ENCODE data around the gene FAM89A.
A peak's percentile ranks its signal among the peaks of the same experiment; 100 is the strongest.

The FAM89A gene

DNA sequence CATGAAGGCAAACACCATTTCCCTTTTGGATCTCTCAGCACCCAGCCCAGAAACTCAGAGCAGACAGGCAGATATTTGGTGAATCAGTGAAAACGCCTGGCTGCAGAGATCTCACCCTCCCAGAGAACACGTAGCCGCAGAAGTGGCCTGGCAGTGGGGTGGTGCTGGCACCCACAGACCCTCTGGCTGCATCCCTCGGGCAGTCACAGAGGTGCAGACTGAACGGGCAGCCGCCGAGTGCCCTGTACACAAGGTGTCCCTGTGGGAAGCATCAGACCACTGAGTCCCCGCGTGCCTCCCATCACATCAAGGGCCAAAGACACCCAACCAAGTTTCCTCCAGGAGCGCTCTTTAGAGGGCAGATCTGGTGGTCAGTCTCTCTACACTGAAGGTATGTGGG, 12.1 kb downstream of the FAM89A start:
- Histone ChIP-seq H2BK120ac (ENCODE audit: low read depth, low read length) (no peak overlapping the region), H3K18ac (ENCODE audit: low read length) (no peak overlapping the region), H3K4me3 (ENCODE audit: low read length in 2 of 2) (no peak overlapping the region), H3K27me3 (ENCODE audit: control insufficient read depth in 3 of 3, insufficient read depth in 3 of 3, low read depth in 1 of 3, low read length in 3 of 3) (no peaks in the 10 kb centered on the region), H3K79me1 (ENCODE audit: low read depth, low read length) (no peaks in the 10 kb centered on the region), H2BK5ac (ENCODE audit: low read length) (no peak overlapping the region), H2AK5ac (ENCODE audit: low read depth, low read length) (no peak overlapping the region), H4K91ac (ENCODE audit: low read depth, low read length, poor library complexity) (no peak overlapping the region), H3K9ac (ENCODE audit: low read depth, low read length, poor library complexity) (no peak overlapping the region), H3K14ac (ENCODE audit: low read length) (no peak overlapping the region), H3K4me1 (ENCODE audit: control insufficient read depth in 2 of 2, insufficient read depth in 1 of 2, low read depth in 1 of 2, low read length in 2 of 2) (peaks cover 0 to 2% of the 10 kb centered on the region in 2 donors), H2AFZ (ENCODE audit: low read length) (no peak overlapping the region), H2BK15ac (ENCODE audit: low read length) (no peak overlapping the region), H3K4me2 (ENCODE audit: insufficient read depth, low read length, poor library complexity, severe bottlenecking) (no peak overlapping the region), H2BK12ac (ENCODE audit: low read length) (no peak overlapping the region), H3K9me3 (replicated peaks in 1 of 2; ENCODE audit: control insufficient read depth in 2 of 2, insufficient read depth in 1 of 2, low read depth in 1 of 2, low read length in 2 of 2) (no peaks in the 10 kb centered on the region), H3K27ac (replicated peaks; ENCODE audit: low read length) (no peak overlapping the region), H3K23ac (ENCODE audit: low read depth, low read length, poor library complexity) (no peak overlapping the region), H3K4ac (ENCODE audit: low read length) (no peak overlapping the region), H3K36me3 (replicated peaks in 1 of 2; ENCODE audit: control insufficient read depth in 2 of 2, insufficient read depth in 2 of 2, low read length in 2 of 2) (no peaks in the 10 kb centered on the region), H4K8ac (ENCODE audit: low read depth, low read length) (no peak overlapping the region)
- WGBS, 2 donors (ENCODE audit: extremely low coverage in 2 of 2, insufficient read length in 2 of 2, insufficient replicate concordance in 1 of 2), result no CpG with 5 or more reads among the region's 10 CpGs
- DNase-seq (ENCODE audit: low spot score), result no peak

DNA sequence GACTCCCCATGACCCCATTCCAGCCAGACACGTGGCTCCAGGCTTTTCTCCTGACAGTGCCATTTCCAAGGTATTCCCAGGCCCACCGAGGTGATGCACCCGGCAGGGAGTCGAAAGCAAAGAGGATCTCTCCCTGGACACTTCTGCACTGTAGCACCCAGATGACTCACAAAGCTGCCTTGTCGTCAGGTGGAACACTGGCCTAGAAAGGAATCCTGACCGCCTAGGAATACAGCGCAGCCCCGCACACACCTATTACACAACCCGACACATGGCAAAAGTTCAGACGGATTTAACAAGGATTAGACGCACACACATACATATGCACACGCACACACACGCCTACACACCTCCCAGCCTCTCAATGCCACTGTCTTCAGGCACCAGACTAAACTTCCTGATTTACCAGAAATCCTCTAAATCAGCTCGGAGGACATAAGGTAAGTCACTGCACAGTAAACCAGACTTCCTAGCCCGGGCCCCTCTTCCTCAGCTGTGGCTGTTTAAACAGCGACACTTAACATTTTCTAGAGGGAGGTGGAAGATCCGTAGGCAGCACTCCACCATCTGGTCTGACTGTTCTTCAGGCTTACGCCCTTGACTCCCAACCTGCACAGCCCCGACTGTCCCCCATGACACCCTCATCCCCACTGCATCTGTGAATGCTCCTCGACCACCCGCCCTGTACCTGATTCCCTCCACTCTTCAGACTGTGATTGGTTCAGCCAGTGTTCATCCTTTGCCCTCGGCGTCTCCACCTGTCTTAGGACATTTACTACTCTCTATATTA, 12.7 kb downstream of the FAM89A start:
- no peak overlapping the region for H3K27ac ChIP-seq (replicated peaks; ENCODE audit: low read length)
- no peaks in the 10 kb centered on the region for H3K27me3 ChIP-seq (ENCODE audit: control insufficient read depth in 3 of 3, insufficient read depth in 3 of 3, low read depth in 1 of 3, low read length in 3 of 3)
- no peak overlapping the region for H3K4me3 ChIP-seq (ENCODE audit: low read length in 2 of 2)
- no peak overlapping the region for H2AFZ ChIP-seq (ENCODE audit: low read length)
- no peak for DNase-seq (ENCODE audit: low spot score)
- H3K9ac ChIP-seq (ENCODE audit: low read depth, low read length, poor library complexity), result peak overlapping the region; percentile 30
- H2BK5ac ChIP-seq (ENCODE audit: low read length), result no peak overlapping the region
- H3K9me3 ChIP-seq (replicated peaks in 1 of 2; ENCODE audit: control insufficient read depth in 2 of 2, insufficient read depth in 1 of 2, low read depth in 1 of 2, low read length in 2 of 2), result no peaks in the 10 kb centered on the region
- H3K4me2 ChIP-seq (ENCODE audit: insufficient read depth, low read length, poor library complexity, severe bottlenecking), result no peak overlapping the region
- H3K36me3 ChIP-seq (replicated peaks in 1 of 2; ENCODE audit: control insufficient read depth in 2 of 2, insufficient read depth in 2 of 2, low read length in 2 of 2), result no peaks in the 10 kb centered on the region
- no peak overlapping the region for H2BK12ac ChIP-seq (ENCODE audit: low read length)
- no peak overlapping the region for H3K18ac ChIP-seq (ENCODE audit: low read length)
- no peak overlapping the region for H3K23ac ChIP-seq (ENCODE audit: low read depth, low read length, poor library complexity)
- peaks cover 0 to 2% of the 10 kb centered on the region in 2 donors for H3K4me1 ChIP-seq (ENCODE audit: control insufficient read depth in 2 of 2, insufficient read depth in 1 of 2, low read depth in 1 of 2, low read length in 2 of 2)
- H4K8ac ChIP-seq (ENCODE audit: low read depth, low read length), result no peak overlapping the region
- no peak overlapping the region for H2BK15ac ChIP-seq (ENCODE audit: low read length)
- no peak overlapping the region for H2BK120ac ChIP-seq (ENCODE audit: low read depth, low read length)
- H3K14ac ChIP-seq (ENCODE audit: low read length), result no peak overlapping the region
- H3K79me1 ChIP-seq (ENCODE audit: low read depth, low read length), result no peaks in the 10 kb centered on the region
- no peak overlapping the region for H2AK5ac ChIP-seq (ENCODE audit: low read depth, low read length)
- no peak overlapping the region for H3K4ac ChIP-seq (ENCODE audit: low read length)
- WGBS, 2 donors (ENCODE audit: extremely low coverage in 2 of 2, insufficient read length in 2 of 2, insufficient replicate concordance in 1 of 2), result no CpG with 5 or more reads among the region's 23 CpGs
- H4K91ac ChIP-seq (ENCODE audit: low read depth, low read length, poor library complexity), result no peak overlapping the region

GRCh38 chr1:231026576-231026975, 13.5 kb downstream of the FAM89A start:
- Histone ChIP-seq H3K9ac (ENCODE audit: low read depth, low read length, poor library complexity) (no peak overlapping the region), H2BK120ac (ENCODE audit: low read depth, low read length) (no peak overlapping the region), H3K4ac (ENCODE audit: low read length) (no peak overlapping the region), H2AK5ac (ENCODE audit: low read depth, low read length) (no peak overlapping the region), H3K79me1 (ENCODE audit: low read depth, low read length) (no peaks in the 10 kb centered on the region), H2BK15ac (ENCODE audit: low read length) (no peak overlapping the region), H3K27ac (replicated peaks; ENCODE audit: low read length) (no peak overlapping the region), H3K23ac (ENCODE audit: low read depth, low read length, poor library complexity) (no peak overlapping the region), H3K27me3 (ENCODE audit: control insufficient read depth in 3 of 3, insufficient read depth in 3 of 3, low read depth in 1 of 3, low read length in 3 of 3) (no peaks in the 10 kb centered on the region), H3K9me3 (replicated peaks in 1 of 2; ENCODE audit: control insufficient read depth in 2 of 2, insufficient read depth in 1 of 2, low read depth in 1 of 2, low read length in 2 of 2) (no peaks in the 10 kb centered on the region), H4K8ac (ENCODE audit: low read depth, low read length) (no peak overlapping the region), H3K14ac (ENCODE audit: low read length) (no peak overlapping the region), H2BK5ac (ENCODE audit: low read length) (no peak overlapping the region), H3K4me3 (ENCODE audit: low read length in 2 of 2) (no peak overlapping the region), H2AFZ (ENCODE audit: low read length) (no peak overlapping the region), H4K91ac (ENCODE audit: low read depth, low read length, poor library complexity) (no peak overlapping the region), H3K4me1 (ENCODE audit: control insufficient read depth in 2 of 2, insufficient read depth in 1 of 2, low read depth in 1 of 2, low read length in 2 of 2) (peaks cover 0 to 2% of the 10 kb centered on the region in 2 donors), H3K4me2 (ENCODE audit: insufficient read depth, low read length, poor library complexity, severe bottlenecking) (no peak overlapping the region), H3K36me3 (replicated peaks in 1 of 2; ENCODE audit: control insufficient read depth in 2 of 2, insufficient read depth in 2 of 2, low read length in 2 of 2) (no peaks in the 10 kb centered on the region), H3K18ac (ENCODE audit: low read length) (no peak overlapping the region), H2BK12ac (ENCODE audit: low read length) (no peak overlapping the region)
- WGBS, 2 donors (ENCODE audit: extremely low coverage in 2 of 2, insufficient read length in 2 of 2, insufficient replicate concordance in 1 of 2), result no CpG with 5 or more reads among the region's 6 CpGs
- no peak for DNase-seq (ENCODE audit: low spot score)

- Histone ChIP-seq H3K9me3 (replicated peaks in 1 of 2; ENCODE audit: control insufficient read depth in 2 of 2, insufficient read depth in 1 of 2, low read depth in 1 of 2, low read length in 2 of 2) (no peaks in the 10 kb centered on the region), H2BK12ac (ENCODE audit: low read length) (no peak overlapping the region), H2BK120ac (ENCODE audit: low read depth, low read length) (no peak overlapping the region), H2BK5ac (ENCODE audit: low read length) (no peak overlapping the region), H3K4me1 (ENCODE audit: control insufficient read depth in 2 of 2, insufficient read depth in 1 of 2, low read depth in 1 of 2, low read length in 2 of 2) (no peaks in the 10 kb centered on the region), H3K4me2 (ENCODE audit: insufficient read depth, low read length, poor library complexity, severe bottlenecking) (no peak overlapping the region), H3K4ac (ENCODE audit: low read length) (no peak overlapping the region), H2AK5ac (ENCODE audit: low read depth, low read length) (no peak overlapping the region), H3K18ac (ENCODE audit: low read length) (no peak overlapping the region), H4K8ac (ENCODE audit: low read depth, low read length) (no peak overlapping the region), H2BK15ac (ENCODE audit: low read length) (no peak overlapping the region), H3K9ac (ENCODE audit: low read depth, low read length, poor library complexity) (no peak overlapping the region), H3K36me3 (replicated peaks in 1 of 2; ENCODE audit: control insufficient read depth in 2 of 2, insufficient read depth in 2 of 2, low read length in 2 of 2) (peaks cover 2 to 19% of the 10 kb centered on the region in 2 donors), H2AFZ (ENCODE audit: low read length) (no peak overlapping the region), H3K4me3 (ENCODE audit: low read length in 2 of 2) (no peak overlapping the region), H4K91ac (ENCODE audit: low read depth, low read length, poor library complexity) (no peak overlapping the region), H3K27ac (replicated peaks; ENCODE audit: low read length) (no peak overlapping the region), H3K14ac (ENCODE audit: low read length) (no peak overlapping the region), H3K79me1 (ENCODE audit: low read depth, low read length) (peaks cover 2% of the 10 kb centered on the region), H3K27me3 (ENCODE audit: control insufficient read depth in 3 of 3, insufficient read depth in 3 of 3, low read depth in 1 of 3, low read length in 3 of 3) (no peaks in the 10 kb centered on the region), H3K23ac (ENCODE audit: low read depth, low read length, poor library complexity) (no peak overlapping the region)
- no peak for DNase-seq (ENCODE audit: low spot score)
- WGBS, 2 donors (ENCODE audit: extremely low coverage in 2 of 2, insufficient read length in 2 of 2, insufficient replicate concordance in 1 of 2), result no CpG with 5 or more reads among the region's 9 CpGs
These were observed 16.9 kb downstream of the FAM89A start for GRCh38 chr1:231023150-231023549.

All from neuronal stem cell (in vitro differentiated cells).